AG04449 (cell line): Measurements from ENCODE around the gene FSHR.

Experiments used
- CTCF ChIA-PET: fragments of 350-600 bp; formaldehyde crosslinking; extraction: SDS; loops from one replicate; lab custom pipeline; 2021; ENCODE audit warnings: antibody characterized with exemption; lab: Yijun Ruan, JAX
- POLR2A ChIA-PET: fragments of 400-600, 350-600 bp; formaldehyde crosslinking; extraction: SDS; loops from one replicate; lab custom pipeline; 2020; ENCODE audit warnings: antibody characterized with exemption, inconsistent platforms; lab: Yijun Ruan, JAX
- DNase-seq: peaks from one replicate; pipeline ENCODE4 v3.0.0-alpha.2; 2010; ENCODE audit warnings: low read depth, low spot score
- H3K4me3 ChIP-seq: 2 replicates; pipeline ENCODE4 v1.5.1; 2011; ENCODE audit warnings: low read depth, mild to moderate bottlenecking, control low read depth, low read length
- TF ChIP-seq, protein P1 (sequence below): IDR thresholded peaks from one replicate; pipeline ENCODE4 v1.5.1; 2011; ENCODE audit warnings: mild to moderate bottlenecking, moderate library complexity, low read length, control low read depth, inconsistent platforms; ENCODE audit not compliant: insufficient read depth; ENCODE audit errors: missing control alignments

The FSHR gene

DNA sequence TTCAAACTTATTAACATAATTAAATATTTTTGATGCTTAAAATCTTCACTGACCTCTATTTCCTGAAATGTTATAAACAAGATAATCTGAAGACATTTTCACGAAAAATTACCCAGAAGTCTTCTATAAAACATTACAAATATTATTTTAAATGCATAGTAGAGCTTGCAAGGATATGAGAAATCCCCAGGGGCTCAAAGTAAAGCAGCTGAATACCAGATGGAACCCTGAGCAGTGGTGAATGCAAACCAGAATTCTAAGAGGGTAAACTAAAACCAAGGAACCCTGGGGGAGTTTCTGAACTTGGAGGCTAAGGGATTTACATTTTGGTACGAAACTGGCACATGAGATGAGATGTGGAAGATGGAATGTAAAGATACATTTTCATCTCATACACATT is 83.6 kb downstream of the FSHR start:
- CTCF ChIA-PET: no interaction called here
- POLR2A ChIA-PET: no interaction called here
- TF ChIP-seq, protein P1, sequence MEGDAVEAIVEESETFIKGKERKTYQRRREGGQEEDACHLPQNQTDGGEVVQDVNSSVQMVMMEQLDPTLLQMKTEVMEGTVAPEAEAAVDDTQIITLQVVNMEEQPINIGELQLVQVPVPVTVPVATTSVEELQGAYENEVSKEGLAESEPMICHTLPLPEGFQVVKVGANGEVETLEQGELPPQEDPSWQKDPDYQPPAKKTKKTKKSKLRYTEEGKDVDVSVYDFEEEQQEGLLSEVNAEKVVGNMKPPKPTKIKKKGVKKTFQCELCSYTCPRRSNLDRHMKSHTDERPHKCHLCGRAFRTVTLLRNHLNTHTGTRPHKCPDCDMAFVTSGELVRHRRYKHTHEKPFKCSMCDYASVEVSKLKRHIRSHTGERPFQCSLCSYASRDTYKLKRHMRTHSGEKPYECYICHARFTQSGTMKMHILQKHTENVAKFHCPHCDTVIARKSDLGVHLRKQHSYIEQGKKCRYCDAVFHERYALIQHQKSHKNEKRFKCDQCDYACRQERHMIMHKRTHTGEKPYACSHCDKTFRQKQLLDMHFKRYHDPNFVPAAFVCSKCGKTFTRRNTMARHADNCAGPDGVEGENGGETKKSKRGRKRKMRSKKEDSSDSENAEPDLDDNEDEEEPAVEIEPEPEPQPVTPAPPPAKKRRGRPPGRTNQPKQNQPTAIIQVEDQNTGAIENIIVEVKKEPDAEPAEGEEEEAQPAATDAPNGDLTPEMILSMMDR: no peak
- no peak for DNase-seq
- no peak overlapping the region for H3K4me3 ChIP-seq

DNA sequence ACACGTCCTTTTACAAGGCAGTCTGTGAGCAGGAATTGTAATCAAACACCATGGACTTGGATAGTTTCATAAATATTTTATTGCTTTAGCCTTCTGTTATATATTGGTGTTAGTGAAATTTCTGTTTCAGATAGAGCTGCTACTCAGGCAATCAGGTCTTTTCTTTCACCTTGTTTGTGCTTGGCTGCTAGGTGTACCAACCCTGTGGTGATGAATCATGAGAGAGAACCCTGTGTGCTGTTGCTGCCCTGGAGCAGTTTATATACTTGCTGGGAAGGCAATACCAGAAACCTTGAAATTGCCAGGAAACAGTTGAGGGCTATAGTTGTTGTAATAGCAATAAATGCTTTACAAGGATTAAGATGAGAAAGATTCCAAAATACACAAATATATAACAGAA is 84.5 kb downstream of the FSHR start:
- ChIA-PET POLR2A (no interaction called here), CTCF (no interaction called here)
- H3K4me3 ChIP-seq: no peak overlapping the region
- no peak for DNase-seq
- TF ChIP-seq, protein P1: no peak

GRCh38 chr2:49068613-49069012 is 85.7 kb downstream of the FSHR start:
- no peak for DNase-seq
- TF ChIP-seq, protein P1: no peak
- ChIA-PET CTCF (no interaction called here), POLR2A (no interaction called here)
- no peak overlapping the region for H3K4me3 ChIP-seq

GRCh38 chr2:49067971-49068370 is 86.3 kb downstream of the FSHR start:
- ChIA-PET POLR2A (no interaction called here), CTCF (no interaction called here)
- no peak for DNase-seq
- TF ChIP-seq, protein P1: no peak
- H3K4me3 ChIP-seq: no peak overlapping the region

- ChIA-PET CTCF (no interaction called here), POLR2A (no interaction called here)
- no peak overlapping the region for H3K4me3 ChIP-seq
- TF ChIP-seq, protein P1: no peak
- DNase-seq: no peak
These were observed 101.2 kb downstream of the FSHR start for GRCh38 chr2:49053156-49053555.

- ChIA-PET CTCF (no interaction called here), POLR2A (no interaction called here)
- no peak for DNase-seq
- TF ChIP-seq, protein P1: no peak
- H3K4me3 ChIP-seq: no peak overlapping the region
These were observed 104.0 kb downstream of the FSHR start for GRCh38 chr2:49050265-49050664.

DNA sequence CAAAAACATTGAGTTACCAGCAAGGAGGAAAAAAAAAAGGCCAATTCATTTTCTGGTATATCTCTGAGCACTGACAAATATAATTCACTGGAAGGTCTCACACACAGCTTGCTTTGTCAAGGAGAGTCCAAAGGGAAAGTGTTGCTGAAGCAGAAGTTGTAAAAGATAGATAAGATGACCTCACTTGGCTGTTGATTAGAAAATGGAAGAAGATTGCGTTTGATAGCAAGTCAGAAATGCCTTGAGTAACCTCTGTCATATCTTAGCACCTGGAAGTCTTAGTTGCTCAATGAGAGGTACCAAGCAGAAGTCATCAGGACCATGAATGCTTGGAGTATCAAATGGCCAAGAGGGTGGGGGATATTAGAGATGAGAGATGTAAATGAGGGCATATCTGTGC is 105.2 kb downstream of the FSHR start:
- DNase-seq: no peak
- CTCF ChIA-PET: no interaction called here
- TF ChIP-seq, protein P1: no peak
- no peak overlapping the region for H3K4me3 ChIP-seq
- POLR2A ChIA-PET: no interaction called here
